Right ventricle myocardium superior (tissue), 1 donor: ENCODE results near the gene IGFBP2. TPM values are rescaled to one million over a fixed set of nuclear protein-coding genes. Genes with fewer than 3 reads are reported as not detected.

Experiments used
- ATAC-seq: fragments of 200-7000 bp; cut with Tn5 transposase; one replicate; pipeline ENCODE4 v1.9.1; 2020; ENCODE audit warnings: mild to moderate bottlenecking; ENCODE audit not compliant: poor library complexity
- DNase-seq: peaks from one replicate; pipeline ENCODE4 v3.0.0-alpha.2; 2020
- intact Hi-C: fragments of 100-400 bp; cut with DNase I; formaldehyde crosslinking; loops from one replicate; pipeline ENCODE4 v1.11.2; 2022
- total RNA-seq: library from RNA; stranded (reverse); fragmentation: NEBNext Ultra II Directional; extraction: Animal tissue kit (Norgen Biotek cat#: 25700); gene quantifications from one replicate; pipeline ENCODE4 v1.2.1, GENCODE V29; 2021
- donor health status: DM: no; HTN: yes; CAD: no; lungs with severe emphysema.

Gene IGFBP2
- total RNA-seq, 1 donor from 2014 or later, result 51.1 TPM

DNA sequence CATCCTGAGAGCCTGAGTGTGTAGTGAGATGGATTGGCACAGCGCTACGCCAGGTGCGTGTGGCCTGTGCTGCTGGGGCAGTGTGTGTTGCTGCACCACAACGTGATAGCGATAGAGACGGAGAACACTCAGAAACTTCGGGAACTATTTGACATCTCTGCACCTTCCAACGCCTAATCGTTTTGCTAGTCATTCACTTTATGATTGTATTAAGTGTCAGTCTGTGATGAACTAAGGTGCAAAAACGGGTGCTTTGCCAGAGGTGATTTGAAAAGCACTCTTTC lies 26.0 kb upstream of the IGFBP2 start:
- ATAC-seq, result no peak
- no peak for DNase-seq
- intact Hi-C loops, result no loop called here

DNA sequence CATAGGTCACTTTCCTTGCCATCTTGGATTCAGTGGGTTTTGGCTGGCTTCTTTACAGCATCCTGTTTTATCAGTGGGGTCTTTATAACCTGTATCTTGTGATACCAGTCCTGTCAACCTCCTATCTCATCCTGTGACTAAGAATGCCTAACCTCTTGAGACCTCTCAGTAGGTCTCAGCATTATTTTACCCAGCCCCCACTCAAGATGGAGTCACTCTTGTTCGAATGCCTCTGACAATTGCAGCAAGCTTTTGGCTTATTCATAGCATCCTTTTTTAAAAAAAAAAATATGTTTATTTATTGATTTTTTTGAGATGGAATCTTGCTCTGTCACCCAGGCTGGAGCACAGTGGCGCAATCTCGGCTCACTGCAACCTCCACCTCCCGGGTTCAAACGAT lies 24.7 kb upstream of the IGFBP2 start:
- intact Hi-C loops, result no loop called here
- ATAC-seq (no peak), DNase-seq (no peak)

DNA sequence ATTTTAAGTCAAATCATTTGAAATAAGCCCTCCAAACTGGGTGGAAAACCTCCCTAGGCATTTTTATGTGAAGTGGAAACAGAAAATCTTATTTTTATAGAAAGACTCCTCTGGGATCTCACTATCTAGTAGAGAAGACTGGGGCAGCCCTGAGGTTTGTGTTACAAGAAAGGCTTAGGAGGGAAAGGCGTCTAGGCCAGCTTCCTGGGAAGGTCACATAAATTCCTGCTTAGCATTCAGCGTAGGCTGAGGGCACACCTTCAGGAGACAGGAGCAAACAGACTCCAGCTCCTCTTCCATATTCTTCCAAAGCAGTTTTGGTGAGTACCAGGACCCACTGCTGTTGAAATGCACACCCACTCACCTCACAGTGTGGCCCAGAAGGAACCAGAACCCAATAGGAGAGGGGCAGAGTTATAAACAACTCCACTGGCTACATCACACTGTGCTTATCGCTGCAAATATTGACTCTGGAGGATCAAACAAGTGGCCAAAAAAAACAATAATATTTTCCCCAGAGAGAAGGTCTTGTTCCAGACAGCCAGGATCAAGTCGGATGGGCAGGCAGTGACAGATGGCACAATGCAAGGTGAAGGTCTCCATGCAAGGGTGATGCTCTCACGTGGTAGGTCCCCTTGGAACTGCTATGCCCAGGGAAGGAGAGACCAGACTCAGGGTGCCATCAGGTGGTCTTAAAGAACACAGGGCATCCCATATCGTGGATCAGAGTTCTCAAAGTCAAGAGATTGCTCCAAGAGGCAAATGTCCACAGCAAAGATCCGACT lies 17.7 kb upstream of the IGFBP2 start:
- ATAC-seq (no peak), DNase-seq (no peak)
- intact Hi-C loops, result no loop called here

DNA sequence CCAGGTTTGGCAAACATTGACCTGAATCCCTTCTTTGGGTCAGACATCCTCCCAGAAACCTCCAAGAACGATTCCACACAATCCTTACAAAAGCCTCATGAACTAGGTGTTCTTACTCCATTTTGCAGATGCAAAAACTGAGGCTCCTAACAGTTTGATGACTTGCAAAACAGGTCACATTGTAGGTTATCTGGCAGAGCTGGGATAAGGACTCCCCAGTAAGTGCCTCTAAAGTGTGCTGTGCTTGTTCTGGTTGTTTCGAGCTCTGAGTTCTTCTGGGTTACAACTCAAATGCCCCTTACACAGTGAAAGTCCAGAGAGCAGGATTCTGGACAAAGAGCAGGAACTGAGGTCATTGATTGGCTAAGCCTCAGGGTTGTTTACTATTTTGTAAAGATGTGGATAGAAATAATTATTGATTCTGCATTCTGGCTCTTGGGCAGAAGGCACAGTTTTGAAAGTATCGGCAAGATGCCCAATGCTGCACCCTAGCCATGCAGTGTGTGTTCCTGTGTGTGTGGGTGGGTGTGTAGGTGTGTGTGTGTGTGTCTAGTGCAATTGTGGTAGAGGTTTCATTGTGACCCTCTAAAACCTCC lies 17.0 kb upstream of the IGFBP2 start:
- DNase-seq (no peak), ATAC-seq (no peak)
- intact Hi-C loops, result no loop called here

DNA sequence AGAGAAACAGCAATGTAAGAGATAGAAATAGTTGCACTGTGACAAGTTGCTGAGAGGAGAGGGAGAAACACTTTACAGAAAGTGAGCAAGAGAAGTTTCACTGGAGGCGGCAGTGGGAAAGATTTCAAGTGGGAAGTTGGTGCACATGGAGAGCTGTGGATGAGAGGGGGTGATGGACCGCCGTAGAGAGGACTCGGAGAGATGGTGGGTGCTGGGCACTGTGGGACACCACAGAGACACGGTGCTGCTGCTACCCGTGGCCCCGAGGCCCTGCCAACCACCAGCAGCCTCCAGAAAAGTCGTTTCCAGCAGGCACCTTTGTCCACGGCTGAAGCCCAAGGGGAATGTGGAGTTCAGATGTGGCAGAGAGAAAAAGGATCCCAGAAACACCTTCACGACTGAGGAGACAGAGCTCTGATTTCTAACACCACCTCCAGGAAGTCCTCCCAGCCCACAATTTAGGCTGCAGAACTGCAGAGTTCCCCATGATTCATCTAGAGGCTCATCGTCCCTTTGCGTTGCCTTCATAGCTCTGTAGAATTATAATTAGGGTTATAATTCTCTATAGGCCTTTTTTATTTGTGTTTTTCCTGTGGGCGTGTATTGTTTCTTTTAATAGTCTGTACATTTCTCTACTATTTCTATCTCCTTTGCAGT lies 15.9 kb upstream of the IGFBP2 start:
- DNase-seq, result no peak
- intact Hi-C loops, result no loop called here

DNA sequence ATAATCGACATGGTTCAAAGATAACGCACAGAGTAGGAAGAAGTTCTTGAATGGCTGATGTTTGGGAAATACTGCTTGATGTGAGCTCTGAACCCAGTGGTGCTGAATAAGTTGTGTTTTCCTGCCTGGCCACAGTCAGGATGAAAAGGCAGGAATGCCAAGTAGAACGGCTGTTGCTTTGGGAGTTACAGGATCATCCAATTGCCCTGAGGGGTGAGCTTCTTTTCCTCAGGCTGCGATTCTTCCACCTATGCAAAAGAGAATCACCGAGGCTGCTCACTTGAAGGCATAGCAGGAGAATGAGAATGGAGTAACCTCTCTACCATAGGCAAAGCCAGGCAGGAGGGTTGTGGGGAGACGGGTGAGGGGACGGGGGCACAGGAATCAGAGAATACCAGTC lies 14.4 kb upstream of the IGFBP2 start:
- DNase-seq (no peak), ATAC-seq (no peak)
- intact Hi-C loops, result no loop called here

More for the DNA sequence above, 15.9 kb upstream of the IGFBP2 start:
- no peak for ATAC-seq

DNA sequence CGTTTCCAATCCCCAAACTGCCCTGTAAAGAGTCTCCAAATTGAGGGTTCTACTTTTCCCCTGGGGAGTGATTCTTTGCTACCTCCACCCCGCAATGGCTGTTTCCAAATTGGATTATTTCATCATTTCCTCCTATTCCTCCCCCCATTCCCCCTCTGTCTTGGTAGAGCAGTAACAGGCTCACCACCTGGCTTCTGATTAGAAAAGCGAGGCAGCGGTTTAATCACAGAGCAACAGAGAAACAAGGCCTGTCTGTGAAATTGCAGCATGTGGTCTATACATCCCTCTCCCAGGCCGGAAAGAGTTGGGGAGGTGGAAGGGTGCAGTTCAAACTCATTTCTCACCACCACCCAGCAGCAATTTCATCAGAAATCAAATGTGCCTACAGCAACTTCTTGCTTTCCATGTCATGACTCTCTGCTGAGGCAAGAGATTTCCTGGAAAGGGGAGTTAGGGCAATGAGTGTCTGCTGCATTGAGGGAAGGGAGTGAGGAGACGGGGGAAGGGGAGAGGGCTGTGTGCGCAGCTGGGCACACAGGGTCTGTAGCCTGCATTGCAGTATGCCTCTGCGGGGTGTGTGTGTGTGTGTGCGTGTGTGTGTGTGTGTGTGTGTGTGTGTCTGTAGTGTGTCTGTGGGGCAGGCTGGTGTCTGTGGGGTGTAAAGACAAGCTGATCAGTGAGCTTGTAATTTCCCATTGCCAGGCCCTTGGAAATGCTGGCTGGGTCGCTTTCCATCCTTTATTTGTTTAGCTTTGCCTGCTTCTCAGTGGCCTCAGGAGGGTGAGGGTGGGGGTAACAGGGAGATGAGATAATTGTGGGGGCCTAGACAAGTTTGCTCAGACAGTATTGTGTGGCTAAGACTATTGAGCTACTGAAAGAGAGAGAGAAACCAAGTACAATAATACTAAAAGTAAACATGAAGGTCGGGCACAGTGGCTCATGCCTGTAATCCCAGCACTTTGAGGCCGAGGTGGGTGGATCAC lies 13.5 kb upstream of the IGFBP2 start:
- intact Hi-C loops, result no loop called here
- no peak for DNase-seq
- ATAC-seq, result no peak

DNA sequence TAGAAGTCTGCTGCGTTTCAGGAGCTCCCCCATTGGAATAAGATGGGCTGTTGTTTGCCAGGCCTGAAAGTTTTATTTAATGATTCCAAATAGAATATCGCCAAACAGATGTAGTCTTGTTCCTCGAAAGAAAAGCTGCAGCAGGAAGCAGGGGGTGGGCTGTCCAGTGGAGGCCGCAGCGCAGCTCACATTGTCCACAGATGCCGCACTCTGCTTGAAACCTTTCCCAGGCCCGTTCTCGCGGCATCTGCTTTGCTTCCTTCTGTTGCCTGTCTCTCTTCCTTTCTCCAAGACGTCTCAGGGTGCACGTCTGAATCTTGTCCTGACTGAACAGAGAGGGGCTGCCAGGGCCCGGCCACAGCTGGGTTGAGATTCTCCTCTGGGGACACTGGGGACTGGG lies 12.4 kb upstream of the IGFBP2 start:
- DNase-seq, result peak; percentile 44
- no peak for ATAC-seq
- intact Hi-C loops, result no loop called here

DNA sequence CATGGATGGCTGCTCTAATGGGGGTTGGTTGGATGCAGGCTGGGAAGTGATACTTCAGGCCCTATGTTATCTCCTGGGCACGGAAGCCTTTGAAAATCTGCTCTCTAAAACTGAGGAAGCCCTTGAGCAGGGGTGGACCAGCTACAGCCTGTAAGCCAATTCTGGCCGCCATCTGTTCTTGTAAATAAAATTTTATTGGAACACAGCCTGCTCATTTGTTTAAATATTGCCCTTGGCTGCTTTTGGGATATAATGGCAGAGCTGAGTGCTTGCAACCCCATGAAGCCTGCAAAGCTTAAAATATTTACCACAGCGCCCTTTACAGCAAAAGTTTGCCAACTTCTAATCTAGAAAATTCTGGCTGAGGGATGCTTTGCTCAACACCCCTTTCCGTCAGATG lies 11.9 kb upstream of the IGFBP2 start:
- DNase-seq, result no peak
- intact Hi-C loops, result no loop called here
- no peak for ATAC-seq

DNA sequence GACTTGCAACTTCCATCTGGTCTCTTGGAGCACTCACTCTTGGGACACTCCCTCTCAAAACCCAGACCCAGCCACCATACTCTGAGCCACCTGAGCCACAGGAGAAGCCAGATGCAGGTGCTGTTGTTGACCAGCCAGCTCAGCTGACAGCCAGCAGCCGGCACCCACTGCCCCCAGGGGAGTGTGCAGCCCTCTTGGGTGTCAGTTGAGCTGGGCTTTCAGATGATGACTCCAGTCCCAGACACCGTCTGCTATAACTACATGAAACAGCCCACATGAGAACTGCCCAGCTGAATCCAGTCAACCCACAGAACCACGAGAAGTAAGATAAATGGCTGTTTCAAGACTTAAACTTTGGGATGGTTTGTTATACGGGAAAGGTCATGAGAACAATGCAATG lies 10.7 kb upstream of the IGFBP2 start:
- intact Hi-C loops, result no loop called here
- DNase-seq (no peak), ATAC-seq (no peak)

DNA sequence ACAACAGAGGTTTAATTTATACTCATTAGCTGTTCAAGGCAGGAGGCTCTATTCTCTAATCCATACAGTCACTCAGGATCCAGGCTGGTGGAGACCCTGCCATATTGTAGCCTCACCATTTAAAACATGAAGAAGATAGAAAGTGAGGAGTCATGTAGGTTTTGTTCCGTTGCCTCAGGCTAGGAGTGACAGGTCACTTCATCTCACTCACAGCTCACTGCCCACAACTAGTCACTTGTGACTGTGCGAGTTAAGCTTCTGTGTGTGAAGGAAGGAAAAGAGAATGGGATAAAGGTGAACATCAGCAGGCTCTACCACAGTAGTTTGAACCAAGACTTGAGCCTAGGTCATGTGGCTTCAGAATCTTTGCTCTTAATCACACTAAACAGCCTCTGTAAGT lies 9.0 kb upstream of the IGFBP2 start:
- intact Hi-C loops, result no loop called here
- DNase-seq (no peak), ATAC-seq (no peak)

DNA sequence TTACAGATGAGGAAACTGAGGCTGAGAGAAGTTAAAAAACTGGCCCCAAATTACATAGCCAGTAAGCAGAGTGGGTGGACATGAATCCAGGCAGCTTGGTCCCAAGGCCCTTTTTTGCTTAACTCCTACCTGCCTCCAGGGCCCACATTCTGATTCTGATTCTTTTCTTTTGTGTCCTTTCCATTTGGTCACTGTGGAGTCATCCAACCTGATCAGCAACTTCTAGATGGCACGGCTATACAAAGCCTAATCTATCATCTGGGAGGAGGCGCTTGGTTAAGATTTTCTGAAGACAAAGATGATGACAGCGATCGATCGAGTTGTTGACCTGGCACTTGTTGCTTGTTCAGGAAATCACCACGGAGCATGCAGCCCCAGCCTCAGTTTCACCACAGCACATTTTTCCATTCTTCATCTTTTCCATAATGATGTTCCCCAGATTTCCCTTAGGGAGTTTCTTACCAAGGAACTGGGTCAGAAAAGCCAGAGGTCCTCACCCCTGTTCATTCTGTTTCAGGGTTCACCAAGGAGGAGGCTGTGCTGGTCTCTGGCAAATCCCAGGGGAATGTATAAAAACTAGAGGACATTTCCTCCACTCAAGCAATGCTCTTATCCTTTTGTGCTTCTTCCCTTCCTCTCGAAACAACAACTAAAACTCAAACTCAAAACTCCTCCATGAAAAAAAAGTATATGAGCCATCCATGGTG lies 6.9 kb upstream of the IGFBP2 start:
- intact Hi-C loops, result no loop called here
- DNase-seq (no peak), ATAC-seq (no peak)

DNA sequence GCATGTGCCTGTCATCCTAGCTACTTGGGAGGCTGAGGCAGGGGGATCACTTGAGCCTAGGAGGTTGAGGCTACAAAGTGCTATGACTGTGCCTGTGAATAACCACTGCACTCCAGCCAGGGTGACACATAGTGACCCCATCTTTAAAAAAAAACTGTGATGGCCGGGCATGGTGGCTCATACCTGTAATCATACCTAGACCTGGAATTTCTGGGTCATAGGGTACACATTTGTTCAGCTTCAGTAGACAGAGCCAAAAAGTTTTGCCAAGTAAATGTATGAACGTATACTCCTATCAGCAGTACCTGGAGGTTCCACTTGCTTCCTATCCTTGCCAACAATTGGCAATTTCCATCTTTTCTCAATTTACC lies 6.4 kb upstream of the IGFBP2 start:
- ATAC-seq (no peak), DNase-seq (no peak)
- intact Hi-C loops, result no loop called here

DNA sequence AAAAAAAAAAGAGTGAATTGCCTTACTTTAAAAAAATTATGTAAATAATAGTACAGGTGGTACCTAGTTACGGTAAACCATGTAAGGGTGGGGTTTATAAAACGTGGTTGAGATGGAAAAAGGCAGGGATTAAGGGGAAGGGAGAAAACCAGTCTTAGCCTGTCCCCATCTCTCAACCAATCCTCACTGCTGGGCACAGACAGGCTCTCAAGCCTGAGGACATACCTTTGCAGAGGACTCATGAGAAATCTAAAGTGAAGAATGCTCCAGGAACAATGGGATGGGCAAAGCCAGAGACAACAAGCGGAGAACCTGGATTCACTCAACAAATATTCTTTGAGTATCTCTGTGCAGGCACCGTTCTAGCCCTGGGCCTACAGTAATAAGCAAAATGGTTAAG lies 3.4 kb upstream of the IGFBP2 start:
- ATAC-seq, result no peak
- DNase-seq, result no peak
- intact Hi-C loops, result no loop called here

DNA sequence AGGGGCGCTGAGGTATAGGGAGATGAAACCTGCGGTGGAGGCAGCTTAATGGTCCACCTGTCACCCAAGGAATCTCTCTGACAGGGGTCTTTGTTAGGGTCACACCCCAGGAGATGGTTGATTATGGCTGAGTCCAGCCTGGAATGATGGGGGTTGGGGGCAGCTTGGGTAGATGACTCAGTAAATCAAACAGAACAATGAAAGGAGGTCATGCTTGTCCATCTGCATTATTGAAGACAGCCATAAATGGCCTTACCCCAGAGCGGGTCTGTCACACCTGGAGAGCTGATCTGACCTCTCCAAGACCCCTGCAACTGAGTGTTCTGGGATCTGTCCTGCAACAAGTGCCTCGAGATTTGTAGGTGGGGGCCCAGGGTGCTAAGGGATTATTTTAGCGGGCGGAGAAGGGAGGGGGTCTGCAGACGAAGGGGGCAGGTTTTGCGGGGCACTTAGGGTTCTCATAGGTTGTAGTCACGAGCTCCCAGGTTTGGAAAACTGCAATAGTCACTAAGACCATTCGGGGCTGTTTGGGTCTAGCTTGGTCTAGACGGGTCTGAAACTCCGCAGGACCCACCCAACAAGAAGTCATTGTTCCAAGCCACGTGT lies 771 bp upstream of the IGFBP2 start:
- DNase-seq (no peak), ATAC-seq (no peak)
- intact Hi-C loops, result no loop called here

DNA sequence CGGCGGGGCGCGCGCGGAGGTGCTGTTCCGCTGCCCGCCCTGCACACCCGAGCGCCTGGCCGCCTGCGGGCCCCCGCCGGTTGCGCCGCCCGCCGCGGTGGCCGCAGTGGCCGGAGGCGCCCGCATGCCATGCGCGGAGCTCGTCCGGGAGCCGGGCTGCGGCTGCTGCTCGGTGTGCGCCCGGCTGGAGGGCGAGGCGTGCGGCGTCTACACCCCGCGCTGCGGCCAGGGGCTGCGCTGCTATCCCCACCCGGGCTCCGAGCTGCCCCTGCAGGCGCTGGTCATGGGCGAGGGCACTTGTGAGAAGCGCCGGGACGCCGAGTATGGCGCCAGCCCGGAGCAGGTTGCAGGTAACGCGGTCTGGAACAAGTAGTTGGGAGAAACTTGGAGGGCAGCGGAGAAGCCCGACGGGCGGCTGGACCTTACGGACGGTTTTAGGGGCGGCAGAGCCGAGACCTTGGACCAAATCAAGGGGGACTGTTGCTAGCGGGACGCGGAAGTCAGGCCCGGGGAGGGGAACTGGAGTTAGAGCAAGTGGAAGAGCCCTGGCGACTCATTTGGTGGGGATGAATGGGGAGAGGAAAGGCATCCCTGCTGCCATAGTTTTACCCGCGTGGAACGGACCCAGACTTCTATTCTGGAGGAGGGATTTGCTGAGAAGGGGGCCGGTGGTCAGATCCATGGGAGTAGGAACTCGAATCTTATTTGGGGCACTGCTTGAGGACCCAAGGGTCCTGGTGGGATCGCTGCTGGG lies 573 bp downstream of the IGFBP2 start:
- peak; percentile 28 for ATAC-seq

DNA sequence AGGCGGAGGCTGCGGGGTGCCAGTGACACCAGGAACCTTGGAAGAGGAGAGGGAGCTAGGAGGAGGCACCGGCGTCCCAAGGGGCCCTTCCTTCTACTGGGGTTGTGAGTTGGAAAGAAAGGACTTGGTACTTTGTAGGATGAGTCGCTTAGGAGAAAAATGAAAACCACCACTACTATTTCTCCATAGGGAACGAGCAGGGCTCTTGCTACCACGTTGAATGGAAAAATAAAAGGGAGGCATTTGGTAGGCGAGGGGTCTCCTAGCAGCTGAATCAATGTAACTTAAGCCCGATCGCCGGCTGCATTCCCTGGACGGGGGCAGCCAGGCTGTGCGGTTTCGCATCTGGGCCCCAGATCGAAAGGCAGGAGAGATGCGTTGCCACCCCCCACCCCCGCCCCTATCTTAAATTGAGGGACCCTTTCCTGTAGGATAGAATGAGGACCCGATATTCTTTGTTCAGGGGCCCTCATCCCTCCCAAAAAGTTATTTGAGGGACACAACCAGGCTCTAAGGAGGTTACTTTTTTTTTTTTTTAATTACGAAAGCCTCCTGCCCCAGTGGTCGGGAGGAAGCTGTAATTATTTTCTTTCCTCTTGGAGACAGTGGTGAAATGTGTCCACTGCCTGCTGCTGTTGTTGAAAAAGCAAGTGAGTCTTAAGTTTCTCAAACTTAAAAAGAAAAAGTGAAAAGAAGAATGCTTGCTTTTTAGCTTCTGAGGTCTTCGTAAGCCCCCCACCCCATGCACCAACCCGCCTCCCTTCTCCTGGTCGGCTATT lies 1.3 kb downstream of the IGFBP2 start:
- DNase-seq (no peak), ATAC-seq (no peak)
- intact Hi-C loops, result no loop called here

More for the DNA sequence above, 573 bp downstream of the IGFBP2 start:
- intact Hi-C loops, result no loop called here
- peak; percentile 48 for DNase-seq
